Esophagus squamous epithelium (tissue), 5 donors: Measurements from ENCODE around the gene GSTO2. TPM values are rescaled to one million over a fixed set of nuclear protein-coding genes. Genes with fewer than 3 reads are reported as not detected.
"Not testable (repeated sequence)": the region's sequence is repeated elsewhere in the genome, so short reads cannot be mapped to it uniquely, and the experiment has no call there.

Experiments used
- DNase-seq: peaks from one replicate; lab custom pipeline; 2025; lab: John Stamatoyannopoulos, UW
- H3K27ac ChIP-seq, 4 donors: fragments of 200-600 bp; sonication (generic); one replicate each; pipeline ENCODE4 v1.5.1; 2016 to 2019; ENCODE audit warnings: mild to moderate bottlenecking in 1 of 4
- H3K27me3 ChIP-seq, 4 donors: fragments of 200-600 bp; sonication (generic); 1 replicate in 3 of 4; 2 replicates in 1 of 4; pipeline versions ENCODE4 v1.5.1 to v1.6.0; 2017 to 2021; ENCODE audit warnings: antibody characterized with exemption in 1 of 4
- H3K36me3 ChIP-seq, 3 donors: fragments of 200-600 bp; sonication (generic); one replicate each; pipeline ENCODE4 v1.5.1; 2016 to 2019
- H3K4me1 ChIP-seq, 3 donors: fragments of 200-600 bp; sonication (generic); one replicate each; pipeline ENCODE4 v1.5.1; 2017 to 2019
- H3K4me3 ChIP-seq, 4 donors: fragments of 200-600 bp; sonication (generic); 1 replicate in 3 of 4; 2 replicates in 1 of 4; pipeline ENCODE4 v1.5.1; 2016 to 2019; ENCODE audit warnings: mild to moderate bottlenecking in 2 of 4, moderate library complexity in 1 of 4
- H3K9me3 ChIP-seq, 3 donors: fragments of 200-600 bp; sonication (generic); one replicate each; pipeline ENCODE4 v1.5.1; 2016 to 2019
- CTCF ChIP-seq, 6 experiments: fragments of 450-650 bp in 4 of 6; fragments of 200-600 bp in 2 of 6; sonication (generic) in 2 of 6; IDR thresholded peaks; one replicate each; pipeline ENCODE4 v1.5.1; 2016 to 2019; ENCODE audit warnings: antibody characterized with exemption in 6 of 6, mild to moderate bottlenecking in 4 of 6, moderate library complexity in 4 of 6
- POLR2A ChIP-seq, 4 donors: fragments of 450-650 bp; IDR thresholded peaks; one replicate each; pipeline ENCODE4 v1.6.1; 2017; ENCODE audit warnings: antibody characterized with exemption in 4 of 4, mild to moderate bottlenecking in 4 of 4, moderate library complexity in 3 of 4
- WGBS, 2 donors: methylation state at CpG; one replicate each; pipeline ENCODE4 v1.1.5; 2018; 5-methylcytosine and 5-hydroxymethylcytosine counted together
- intact Hi-C: fragments of 100-400 bp; cut with DNase I; formaldehyde crosslinking; loops from one replicate; pipeline ENCODE4 v1.15.0; 2022
- total RNA-seq, 4 donors: library from RNA; depleted of rRNA; stranded (reverse); fragments of >200 nt; gene quantifications; one replicate each; pipeline ENCODE4 v1.1.0, GENCODE V29; 2016
- donor health status: DM: yes; HTN: yes; CAD: no.

GSTO2 gene
- total RNA-seq, 4 donors from 2014 or later, result 6.1 to 20.6 (median 13.8) TPM

- TF ChIP-seq CTCF (IDR thresholded peaks at IDR 0.05) (no peak), POLR2A (IDR thresholded peaks at IDR 0.05) (no peak)
- Histone ChIP-seq H3K4me1 (peaks cover 0 to 10% (median 0%) of the 10 kb centered on the region in 3 donors), H3K9me3 (no peaks in the 10 kb centered on the region), H3K36me3 (no peaks in the 10 kb centered on the region), H3K27me3 (peaks cover 0 to 6% (median 0%) of the 10 kb centered on the region in 4 donors), H3K27ac (peak overlapping the region in 2 of 4 donors; percentile 39 to 43), H3K4me3 (no peak overlapping the region)
- intact Hi-C loops, result no loop called here
- no peak for DNase-seq
- WGBS, 2 donors, result 15 to 26% methylated on average over 2 of the region's 2 CpGs
These were observed 22.0 kb upstream of the GSTO2 start for GRCh38 chr10:104246976-104247375.

GRCh38 chr10:104247513-104248146 is 21.4 kb upstream of the GSTO2 start:
- peaks cover 0 to 10% (median 0%) of the 10 kb centered on the region in 3 donors for H3K4me1 ChIP-seq
- no peak overlapping the region for H3K4me3 ChIP-seq
- no peaks in the 10 kb centered on the region for H3K36me3 ChIP-seq
- TF ChIP-seq CTCF (IDR thresholded peaks at IDR 0.05) (no peak), POLR2A (IDR thresholded peaks at IDR 0.05) (no peak)
- intact Hi-C loops, result no loop called here
- peak overlapping the region in 2 of 4 donors; percentile 39 to 43 for H3K27ac ChIP-seq
- peaks cover 0 to 6% (median 0%) of the 10 kb centered on the region in 4 donors for H3K27me3 ChIP-seq
- DNase-seq, result no peak
- H3K9me3 ChIP-seq, result no peaks in the 10 kb centered on the region
- WGBS, 2 donors, result 58 to 67% methylated on average over 3 of the region's 3 CpGs

- 79 to 86% methylated on average over 8 of the region's 11 CpGs for WGBS, 2 donors
These were observed 20.1 kb upstream of the GSTO2 start for GRCh38 chr10:104248931-104249330.

GRCh38 chr10:104250371-104250770 is 18.6 kb upstream of the GSTO2 start:
- no peaks in the 10 kb centered on the region for H3K27me3 ChIP-seq
- TF ChIP-seq CTCF (IDR thresholded peaks at IDR 0.05) (no peak), POLR2A (IDR thresholded peaks at IDR 0.05) (no peak)
- WGBS, 2 donors, result 50% methylated on average over 1 of the region's 1 CpG
- H3K36me3 ChIP-seq, result no peaks in the 10 kb centered on the region
- no peak overlapping the region for H3K27ac ChIP-seq
- no peak for DNase-seq
- H3K4me3 ChIP-seq, result no peak overlapping the region
- H3K4me1 ChIP-seq, result peaks cover 0 to 19% (median 6%) of the 10 kb centered on the region in 3 donors
- intact Hi-C loops, result no loop called here
- no peaks in the 10 kb centered on the region for H3K9me3 ChIP-seq

More at GRCh38 chr10:104248931-104249330, 20.1 kb upstream of the GSTO2 start:
- H3K27ac ChIP-seq, H3K4me3 ChIP-seq, H3K27me3 ChIP-seq, DNase-seq, H3K36me3 ChIP-seq, intact Hi-C loops, H3K9me3 ChIP-seq: not testable (repeated sequence)
- H3K4me1 ChIP-seq, result peaks cover 0 to 12% (median under 1%) of the 10 kb centered on the region in 3 donors

GRCh38 chr10:104251443-104251842 is 17.5 kb upstream of the GSTO2 start:
- intact Hi-C loops, result no loop called here
- no peaks in the 10 kb centered on the region for H3K9me3 ChIP-seq
- H3K36me3 ChIP-seq, result no peaks in the 10 kb centered on the region
- no peaks in the 10 kb centered on the region for H3K27me3 ChIP-seq
- H3K4me3 ChIP-seq, result no peak overlapping the region
- DNase-seq, result no peak
- TF ChIP-seq POLR2A (IDR thresholded peaks at IDR 0.05) (no peak), CTCF (IDR thresholded peaks at IDR 0.05) (no peak)
- 87 to 90% methylated on average over 6 of the region's 6 CpGs for WGBS, 2 donors
- no peak overlapping the region for H3K27ac ChIP-seq
- H3K4me1 ChIP-seq, result peaks cover 0 to 22% (median 12%) of the 10 kb centered on the region in 3 donors
